Endothelial cell of umbilical vein (primary cell): ENCODE data around the gene SASH3.

Source experiments
- EZH2 ChIP-seq: IDR thresholded peaks from 2 replicates; pipeline ENCODE4 v1.6.1; 2012; ENCODE audit warnings: borderline replicate concordance, low read depth, mild to moderate bottlenecking, moderate library complexity, low read length, inconsistent platforms; ENCODE audit not compliant: severe bottlenecking
- FOS ChIP-seq: IDR thresholded peaks from 2 replicates; pipeline ENCODE4 v1.6.1; 2011; ENCODE audit warnings: mild to moderate bottlenecking, low read length, moderate library complexity, borderline replicate concordance; ENCODE audit not compliant: insufficient read depth
- JUN ChIP-seq: IDR thresholded peaks from 2 replicates; pipeline ENCODE4 v1.6.1; 2011; ENCODE audit warnings: borderline replicate concordance, low read depth; ENCODE audit not compliant: insufficient read length, insufficient read depth
- POLR2A ChIP-seq: IDR thresholded peaks from 2 replicates; pipeline ENCODE4 v1.6.1; 2012; ENCODE audit warnings: low read depth, mild to moderate bottlenecking, control low read depth, low read length
- POLR2AphosphoS5 ChIP-seq: IDR thresholded peaks from 2 replicates; pipeline ENCODE4 v1.6.1; 2012; ENCODE audit warnings: low read depth, mild to moderate bottlenecking, control low read depth, low read length, moderate library complexity; ENCODE audit not compliant: insufficient read depth
- TF ChIP-seq, protein P1 (sequence below), 2 donors: IDR thresholded peaks; 1 replicate in 1 of 2; 2 replicates in 1 of 2; pipeline ENCODE4 v1.5.1; 2011; ENCODE audit warnings: low read length in 2 of 2, mild to moderate bottlenecking in 2 of 2, moderate library complexity in 2 of 2, control low read depth in 1 of 2, inconsistent platforms in 1 of 2, low read depth in 1 of 2; ENCODE audit not compliant: insufficient read depth in 1 of 2; ENCODE audit errors: extremely low read depth in 1 of 2

DNA sequence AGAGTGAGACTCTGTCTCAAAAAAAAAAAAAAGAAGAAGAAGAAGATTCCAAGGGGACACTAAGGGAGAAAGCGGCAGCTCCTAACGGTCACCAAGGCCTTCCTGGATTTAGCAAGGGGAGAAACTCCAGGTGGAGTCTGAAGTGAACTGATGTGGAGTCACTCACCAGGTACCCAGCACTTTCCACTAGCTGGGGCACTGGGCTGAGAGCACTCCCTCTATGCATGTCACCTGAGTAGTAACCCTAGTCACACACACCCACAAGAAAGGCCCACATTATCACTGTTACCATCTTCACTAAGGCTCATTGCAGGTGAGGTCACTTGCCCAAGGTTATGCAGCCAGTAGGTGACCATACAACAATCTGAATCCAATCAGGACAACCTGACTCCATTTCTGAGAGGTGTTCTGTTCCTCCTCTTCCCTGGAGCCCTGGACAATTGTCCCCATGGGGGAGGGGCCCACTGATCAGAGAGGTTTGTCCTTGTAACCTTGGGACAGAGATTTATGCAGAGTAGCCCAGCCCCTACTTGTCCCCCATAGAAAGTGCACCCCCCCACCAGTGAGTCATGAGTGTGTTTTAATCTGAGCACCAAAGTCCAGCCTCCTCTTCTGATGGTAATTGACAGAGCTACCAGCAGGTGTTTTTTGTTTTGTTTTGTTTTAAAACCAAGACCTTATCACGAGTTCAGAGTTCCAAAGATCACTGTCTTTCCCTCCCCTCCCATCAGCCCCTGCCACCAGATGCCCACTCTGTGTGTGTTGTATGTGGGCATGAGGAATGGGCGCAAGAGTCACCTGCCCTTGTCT lies 5.9 kb upstream of the SASH3 start:
- TF ChIP-seq, protein P1, sequence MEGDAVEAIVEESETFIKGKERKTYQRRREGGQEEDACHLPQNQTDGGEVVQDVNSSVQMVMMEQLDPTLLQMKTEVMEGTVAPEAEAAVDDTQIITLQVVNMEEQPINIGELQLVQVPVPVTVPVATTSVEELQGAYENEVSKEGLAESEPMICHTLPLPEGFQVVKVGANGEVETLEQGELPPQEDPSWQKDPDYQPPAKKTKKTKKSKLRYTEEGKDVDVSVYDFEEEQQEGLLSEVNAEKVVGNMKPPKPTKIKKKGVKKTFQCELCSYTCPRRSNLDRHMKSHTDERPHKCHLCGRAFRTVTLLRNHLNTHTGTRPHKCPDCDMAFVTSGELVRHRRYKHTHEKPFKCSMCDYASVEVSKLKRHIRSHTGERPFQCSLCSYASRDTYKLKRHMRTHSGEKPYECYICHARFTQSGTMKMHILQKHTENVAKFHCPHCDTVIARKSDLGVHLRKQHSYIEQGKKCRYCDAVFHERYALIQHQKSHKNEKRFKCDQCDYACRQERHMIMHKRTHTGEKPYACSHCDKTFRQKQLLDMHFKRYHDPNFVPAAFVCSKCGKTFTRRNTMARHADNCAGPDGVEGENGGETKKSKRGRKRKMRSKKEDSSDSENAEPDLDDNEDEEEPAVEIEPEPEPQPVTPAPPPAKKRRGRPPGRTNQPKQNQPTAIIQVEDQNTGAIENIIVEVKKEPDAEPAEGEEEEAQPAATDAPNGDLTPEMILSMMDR (IDR thresholded peaks at IDR 0.05; ENCODE audit: extremely low read depth in 1 of 2, insufficient read depth in 1 of 2, low read depth in 1 of 2, low read length in 2 of 2) = no peak
- TF ChIP-seq EZH2 (no peak), FOS (no peak), POLR2A (no peak), JUN (no peak), POLR2AphosphoS5 (no peak)
